ENCODE data around the gene ATP10B. TPM values are rescaled to one million over a fixed set of nuclear protein-coding genes. Genes with fewer than 3 reads are reported as not detected.
"Not testable (repeated sequence)": the region's sequence is repeated elsewhere in the genome, so short reads cannot be mapped to it uniquely, and the experiment has no call there.

The ATP10B gene
- total RNA-seq = under 0.01 and 0.13 TPM in 2 replicates

GRCh38 chr5:160852049-160852448, at the start of gene ATP10B:
Gene ATP10B (minus strand): TSS chr5:160852211. CDS start chr5:160688074, 164,137 bp downstream.
- no peak for DNase-seq (ENCODE audit: low read depth in 2 of 2)

GRCh38 chr5:160901656-160902055, 49.6 kb upstream of the ATP10B start:
- no peak for DNase-seq (ENCODE audit: low read depth in 2 of 2)

GRCh38 chr5:160899735-160900134, 47.7 kb upstream of the ATP10B start:
- DNase-seq (ENCODE audit: low read depth in 2 of 2) = no peak

- DNase-seq (ENCODE audit: low read depth in 2 of 2) = not testable (repeated sequence)
Measured at GRCh38 chr5:160893180-160893964, 41.4 kb upstream of the ATP10B start.

GRCh38 chr5:160887780-160888179, 35.8 kb upstream of the ATP10B start:
- no peak for DNase-seq (ENCODE audit: low read depth in 2 of 2)

GRCh38 chr5:160873560-160874200, 21.7 kb upstream of the ATP10B start:
- not testable (repeated sequence) for DNase-seq (ENCODE audit: low read depth in 2 of 2)

GRCh38 chr5:160869989-160870521, 18.0 kb upstream of the ATP10B start:
- DNase-seq (ENCODE audit: low read depth in 2 of 2) = no peak

GRCh38 chr5:160867976-160868375, 16.0 kb upstream of the ATP10B start:
- no peak for DNase-seq (ENCODE audit: low read depth in 2 of 2)

GRCh38 chr5:160851451-160851850, 560 bp downstream of the ATP10B start:
- no peak for DNase-seq (ENCODE audit: low read depth in 2 of 2)

GRCh38 chr5:160850421-160850820, 1.6 kb downstream of the ATP10B start:
- no peak for DNase-seq (ENCODE audit: low read depth in 2 of 2)

- no peak for DNase-seq (ENCODE audit: low read depth in 2 of 2)
Measured at GRCh38 chr5:160847526-160848085, 4.4 kb downstream of the ATP10B start.

GRCh38 chr5:160846642-160847041, 5.4 kb downstream of the ATP10B start:
- DNase-seq (ENCODE audit: low read depth in 2 of 2) = no peak

GRCh38 chr5:160844177-160844576, 7.8 kb downstream of the ATP10B start:
- no peak for DNase-seq (ENCODE audit: low read depth in 2 of 2)

GRCh38 chr5:160843240-160843639, 8.8 kb downstream of the ATP10B start:
- DNase-seq (ENCODE audit: low read depth in 2 of 2) = no peak

- DNase-seq (ENCODE audit: low read depth in 2 of 2) = no peak
Measured at GRCh38 chr5:160837749-160838593, 14.0 kb downstream of the ATP10B start.

- no peak for DNase-seq (ENCODE audit: low read depth in 2 of 2)
Measured at GRCh38 chr5:160837211-160837610, 14.8 kb downstream of the ATP10B start.

GRCh38 chr5:160835818-160836528, 16.0 kb downstream of the ATP10B start:
- no peak for DNase-seq (ENCODE audit: low read depth in 2 of 2)

GRCh38 chr5:160835376-160835775, 16.6 kb downstream of the ATP10B start:
- DNase-seq (ENCODE audit: low read depth in 2 of 2) = no peak

GRCh38 chr5:160833806-160834205, 18.2 kb downstream of the ATP10B start:
- DNase-seq (ENCODE audit: low read depth in 2 of 2) = no peak

GRCh38 chr5:160831801-160832200, 20.2 kb downstream of the ATP10B start:
- no peak for DNase-seq (ENCODE audit: low read depth in 2 of 2)

All from dermis microvascular lymphatic vessel endothelial cell (primary cell).